Measurements from ENCODE around the gene MYRF.

MYRF gene

GRCh38 chr11:61718621-61719302 lies 33.7 kb upstream of the MYRF start:
- DNase-seq (ENCODE audit: low read depth): no peak

- no peak for DNase-seq (ENCODE audit: low read depth)
These were observed 32.5 kb upstream of the MYRF start for GRCh38 chr11:61719978-61720377.

DNA sequence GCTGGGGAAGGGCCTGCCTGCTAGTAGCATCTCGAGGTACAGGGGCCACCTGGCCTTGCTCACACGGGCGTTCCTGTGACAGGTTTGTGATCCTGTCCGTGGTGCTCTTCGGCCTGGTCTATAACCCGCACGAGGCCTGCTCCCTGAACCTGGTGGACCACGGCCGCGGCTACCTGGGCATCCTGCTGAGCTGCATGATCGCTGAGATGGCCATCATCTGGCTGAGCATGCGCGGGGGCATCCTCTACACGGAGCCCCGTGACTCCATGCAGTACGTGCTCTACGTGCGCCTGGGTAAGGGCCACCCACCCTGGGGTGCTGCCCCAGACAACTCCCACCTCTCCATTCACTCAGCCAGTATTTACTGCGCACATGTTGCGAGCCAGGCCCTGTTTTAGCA lies 31.8 kb upstream of the MYRF start:
- DNase-seq (ENCODE audit: low read depth): no peak

DNA sequence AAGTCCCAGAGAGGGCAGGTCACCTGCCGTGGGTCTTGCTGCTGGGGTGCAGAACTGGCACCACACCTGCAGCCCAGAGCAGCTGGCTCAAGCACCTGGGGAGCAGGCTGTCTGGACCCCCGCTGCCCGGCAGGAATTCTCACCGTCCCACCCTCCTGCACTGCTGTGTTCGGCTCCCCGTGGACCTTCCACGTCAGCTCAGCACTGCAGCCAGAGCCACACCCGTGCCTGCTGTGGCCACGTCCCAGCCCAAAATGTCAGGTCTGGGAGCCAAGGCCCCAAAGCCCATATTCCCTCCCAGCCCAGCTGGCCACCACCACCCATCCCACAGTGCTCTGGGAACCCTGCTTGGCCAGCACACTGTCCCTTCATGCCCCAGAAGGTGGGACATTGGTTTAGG lies 28.0 kb upstream of the MYRF start:
- DNase-seq (ENCODE audit: low read depth): no peak

GRCh38 chr11:61725781-61726231 lies 26.6 kb upstream of the MYRF start:
- DNase-seq (ENCODE audit: low read depth): no peak

DNA sequence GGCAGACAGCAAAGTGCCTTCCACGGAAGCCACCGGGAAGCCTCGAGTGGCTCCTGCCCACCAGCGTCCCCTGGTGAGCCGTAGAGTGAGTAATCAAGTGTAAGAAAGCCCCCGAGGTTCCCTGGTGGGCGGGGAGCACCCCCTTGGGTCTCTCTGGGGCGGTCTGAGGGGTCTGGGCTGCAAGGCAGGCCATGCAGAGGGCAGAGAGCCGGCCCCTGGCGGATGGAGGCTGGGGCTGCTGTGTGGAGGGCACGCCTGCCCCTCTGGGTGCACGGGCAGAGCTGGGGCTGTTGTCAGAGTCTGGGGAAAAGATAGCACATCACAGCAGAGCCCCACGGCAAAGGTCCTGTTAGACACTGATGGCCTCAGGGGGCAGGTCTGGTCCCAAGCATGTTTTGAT lies 25.7 kb upstream of the MYRF start:
- no peak for DNase-seq (ENCODE audit: low read depth)

- no peak for DNase-seq (ENCODE audit: low read depth)
These were observed 25.0 kb upstream of the MYRF start for GRCh38 chr11:61727401-61727811.

GRCh38 chr11:61728066-61728939 lies 24.1 kb upstream of the MYRF start:
- no peak for DNase-seq (ENCODE audit: low read depth)

GRCh38 chr11:61728940-61729219 lies 23.6 kb upstream of the MYRF start:
- DNase-seq (ENCODE audit: low read depth): peak; percentile 41

- no peak for DNase-seq (ENCODE audit: low read depth)
These were observed 22.0 kb upstream of the MYRF start for GRCh38 chr11:61730240-61730994.

DNA sequence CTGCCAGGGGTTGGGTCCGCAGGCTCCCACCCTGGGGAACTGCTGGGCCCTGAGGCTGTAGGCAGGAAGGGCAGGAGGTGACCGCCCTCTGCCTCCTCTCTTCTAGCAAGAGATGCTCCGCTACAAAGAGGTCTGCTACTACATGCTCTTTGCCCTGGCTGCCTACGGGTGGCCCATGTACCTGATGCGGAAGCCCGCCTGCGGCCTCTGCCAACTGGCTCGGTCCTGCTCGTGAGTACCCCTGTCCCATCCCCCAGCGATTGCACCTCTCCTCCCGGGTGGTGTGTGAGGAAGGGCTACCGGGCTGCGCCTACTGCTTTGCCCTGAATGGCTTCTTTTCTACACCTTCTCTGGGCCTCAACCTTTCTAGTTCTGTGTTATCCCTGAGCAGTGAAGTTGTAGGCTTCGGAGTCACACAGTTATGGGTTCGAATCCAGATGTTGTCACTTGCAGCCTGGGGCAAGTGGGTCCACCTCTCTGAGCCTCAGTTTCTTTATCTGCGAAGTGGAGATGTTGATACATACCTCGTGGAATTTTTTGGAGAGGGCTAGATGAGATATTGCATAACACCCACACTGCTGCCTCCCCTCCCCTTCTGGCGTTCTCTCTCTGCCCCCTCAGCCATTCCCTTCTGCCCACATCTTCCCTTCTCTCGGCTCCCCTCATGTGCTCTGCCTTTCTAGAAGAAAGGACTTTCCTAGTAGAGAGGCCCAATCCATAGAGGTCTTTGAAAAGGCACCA lies 21.1 kb upstream of the MYRF start:
- DNase-seq (ENCODE audit: low read depth): no peak

GRCh38 chr11:61731952-61732675 lies 20.3 kb upstream of the MYRF start:
- no peak for DNase-seq (ENCODE audit: low read depth)

DNA sequence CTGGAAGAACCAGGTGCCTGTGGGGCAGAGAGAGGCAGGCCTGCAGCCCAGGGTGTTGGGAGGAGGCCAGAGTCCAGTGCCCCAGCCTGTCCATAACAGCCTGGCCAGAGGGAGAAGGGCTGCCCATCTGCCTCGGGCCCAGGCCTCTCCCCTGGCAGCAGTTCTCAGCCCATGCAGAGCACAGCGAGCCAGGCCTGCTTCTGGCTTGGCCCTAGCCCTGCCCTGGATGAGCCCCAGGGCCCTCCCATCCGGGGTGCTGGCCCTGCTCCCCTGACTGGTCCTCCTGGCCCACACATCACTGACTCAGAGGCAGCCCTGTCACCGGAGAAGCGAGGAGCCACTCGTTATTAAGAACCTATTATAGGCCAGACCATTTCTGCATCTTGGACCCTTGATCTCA lies 19.7 kb upstream of the MYRF start:
- DNase-seq (ENCODE audit: low read depth): no peak

- peak; percentile 26 for DNase-seq (ENCODE audit: low read depth)
These were observed 19.1 kb upstream of the MYRF start for GRCh38 chr11:61733120-61733978.

DNA sequence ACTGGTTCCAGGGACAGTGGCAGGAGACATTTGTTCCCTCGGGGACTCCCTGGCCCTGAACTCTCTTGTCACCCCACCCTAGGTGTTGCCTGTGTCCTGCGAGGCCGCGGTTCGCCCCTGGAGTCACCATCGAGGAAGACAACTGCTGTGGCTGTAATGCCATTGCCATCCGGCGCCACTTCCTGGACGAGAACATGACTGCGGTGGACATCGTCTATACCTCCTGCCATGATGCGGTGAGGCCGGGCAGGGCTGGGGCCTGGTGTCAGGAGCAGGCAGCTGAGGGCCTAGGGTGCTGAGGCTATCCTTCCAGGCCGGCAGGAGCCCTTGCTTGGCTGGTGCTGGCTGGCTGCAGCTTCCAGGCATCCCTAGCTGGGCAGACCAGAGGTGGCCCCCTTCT lies 17.7 kb upstream of the MYRF start:
- DNase-seq (ENCODE audit: low read depth): no peak

DNA sequence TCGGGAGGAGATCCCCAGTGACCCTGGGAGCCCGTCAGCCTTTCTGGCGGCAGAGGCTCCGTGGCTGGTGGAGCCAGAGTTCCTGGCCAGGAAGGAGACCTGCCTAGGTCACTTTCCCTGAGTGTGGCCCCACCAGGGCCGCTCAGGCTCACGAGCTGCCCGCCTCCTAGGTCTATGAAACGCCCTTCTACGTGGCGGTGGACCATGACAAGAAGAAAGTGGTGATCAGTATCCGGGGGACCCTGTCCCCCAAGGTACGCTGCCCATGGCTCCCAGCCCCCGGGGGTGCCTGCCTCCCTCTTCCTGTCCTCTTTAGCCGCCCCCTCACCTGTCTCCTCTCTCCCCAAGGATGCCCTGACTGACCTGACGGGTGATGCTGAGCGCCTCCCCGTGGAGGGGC lies 17.0 kb upstream of the MYRF start:
- no peak for DNase-seq (ENCODE audit: low read depth)

GRCh38 chr11:61736310-61736709 lies 16.1 kb upstream of the MYRF start:
- no peak for DNase-seq (ENCODE audit: low read depth)

DNA sequence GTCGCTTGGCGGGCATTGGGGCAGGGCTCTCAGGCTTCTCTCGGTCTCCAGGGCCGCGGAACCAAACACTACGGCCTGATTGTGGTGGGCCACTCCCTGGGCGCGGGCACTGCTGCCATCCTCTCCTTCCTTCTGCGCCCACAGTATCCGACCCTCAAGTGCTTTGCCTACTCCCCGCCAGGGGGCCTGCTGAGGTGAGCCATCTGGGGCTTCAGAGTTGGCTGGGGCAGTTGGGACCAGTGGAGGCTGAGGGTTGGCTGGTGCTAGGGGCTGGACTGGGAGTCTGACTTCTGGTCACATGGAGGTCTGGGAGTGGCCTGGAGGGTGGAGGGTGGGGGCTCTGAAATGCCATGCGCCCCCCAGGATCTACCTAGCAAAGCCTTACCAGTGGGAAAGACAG lies 15.3 kb upstream of the MYRF start:
- no peak for DNase-seq (ENCODE audit: low read depth)

DNA sequence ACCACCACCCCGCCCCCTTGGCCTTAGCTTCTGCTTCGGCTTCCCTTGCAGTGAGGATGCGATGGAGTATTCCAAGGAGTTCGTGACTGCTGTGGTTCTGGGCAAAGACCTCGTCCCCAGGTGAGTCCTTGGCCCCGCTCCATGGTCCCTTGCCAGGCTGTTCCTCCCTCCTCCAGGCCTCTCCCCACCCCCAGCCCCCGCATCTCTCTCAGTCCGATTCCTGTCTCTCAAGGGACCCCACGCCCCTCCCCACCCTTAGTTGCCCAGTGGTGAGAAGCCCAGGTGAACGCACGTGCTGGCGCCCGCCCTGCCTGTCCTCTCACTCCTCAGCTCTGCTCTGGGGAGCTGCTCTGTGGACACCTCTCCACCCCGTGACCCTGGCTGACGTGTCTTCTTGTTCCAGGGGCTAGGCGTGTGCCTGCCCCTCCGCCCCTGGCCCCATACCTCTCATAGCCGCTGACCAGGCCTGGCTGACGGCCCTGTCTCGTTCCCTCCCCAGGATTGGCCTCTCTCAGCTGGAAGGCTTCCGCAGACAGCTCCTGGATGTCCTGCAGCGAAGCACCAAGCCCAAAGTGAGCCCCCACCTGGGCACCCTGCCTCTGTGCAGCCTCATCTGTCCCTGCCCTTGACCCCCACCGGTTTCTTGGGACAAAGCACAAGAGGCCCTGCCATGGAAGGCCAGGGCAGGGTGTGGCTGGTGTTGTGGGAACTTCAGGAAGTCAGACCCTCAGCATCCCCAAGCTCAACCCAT lies 14.6 kb upstream of the MYRF start:
- no peak for DNase-seq (ENCODE audit: low read depth)

- no peak for DNase-seq (ENCODE audit: low read depth)
These were observed 13.7 kb upstream of the MYRF start for GRCh38 chr11:61738776-61739175.
